Astrocyte (in vitro differentiated cells and primary cell): ENCODE measurements around the gene DAGLA. TPM values are rescaled to one million over a fixed set of nuclear protein-coding genes. Genes with fewer than 3 reads are reported as not detected.

Experiments
- DNase-seq: peaks from one replicate; pipeline ENCODE4 v3.0.0-alpha.2; 2010; ENCODE audit warnings: low read depth
- FAIRE-seq: peaks from 2 replicates; lab custom pipeline; 2011; peaks lifted over from hg19 to GRCh38; lab: Jason Lieb, UNC
- H2AFZ ChIP-seq: 2 replicates; pipeline ENCODE4 v1.6.0; 2012; ENCODE audit warnings: low read depth, low read length, inconsistent platforms
- H3K27ac ChIP-seq: 2 replicates; pipeline ENCODE4 v1.5.1; 2011; ENCODE audit warnings: low read depth, low read length, inconsistent platforms
- H3K27me3 ChIP-seq: 2 replicates; pipeline ENCODE4 v1.6.0; 2011; ENCODE audit warnings: low read length, inconsistent platforms; ENCODE audit not compliant: insufficient read depth
- H3K36me3 ChIP-seq: 2 replicates; pipeline ENCODE4 v1.5.1; 2011; ENCODE audit warnings: low read length, inconsistent platforms; ENCODE audit not compliant: insufficient read depth
- H3K4me1 ChIP-seq: 2 replicates; pipeline ENCODE4 v1.5.1; 2011; ENCODE audit warnings: low read length, inconsistent platforms; ENCODE audit not compliant: insufficient read depth
- H3K4me2 ChIP-seq: 2 replicates; pipeline ENCODE4 v1.6.0; 2012; ENCODE audit warnings: low read length, inconsistent platforms
- H3K4me3 ChIP-seq: 2 replicates; pipeline ENCODE4 v1.5.1; 2011; ENCODE audit warnings: low read depth, mild to moderate bottlenecking, low read length, inconsistent platforms; ENCODE audit not compliant: insufficient read depth
- H3K79me2 ChIP-seq: 2 replicates; pipeline ENCODE4 v1.6.0; 2012; ENCODE audit warnings: mild to moderate bottlenecking, low read length, inconsistent platforms; ENCODE audit not compliant: insufficient read depth
- H3K9ac ChIP-seq: 2 replicates; pipeline ENCODE4 v1.6.0; 2012; ENCODE audit warnings: mild to moderate bottlenecking, low read length, inconsistent platforms
- H3K9me3 ChIP-seq: 2 replicates; pipeline ENCODE4 v1.5.1; 2012; ENCODE audit warnings: low read depth, mild to moderate bottlenecking, low read length, inconsistent platforms; ENCODE audit not compliant: insufficient read depth
- H4K20me1 ChIP-seq: 2 replicates; pipeline ENCODE4 v1.6.0; 2012; ENCODE audit warnings: low read length, inconsistent platforms; ENCODE audit not compliant: insufficient read depth
- H3K27ac Mint-ChIP-seq: one replicate; pipeline ENCODE4 v1.8.0; 2021; ENCODE audit warnings: mild to moderate bottlenecking, mixed read lengths; ENCODE audit not compliant: unreplicated experiment
- H3K27me3 Mint-ChIP-seq: one replicate; pipeline ENCODE4 v1.8.0; 2021; ENCODE audit warnings: low read depth, mixed read lengths; ENCODE audit not compliant: unreplicated experiment
- H3K36me3 Mint-ChIP-seq: one replicate; pipeline ENCODE4 v1.8.0; 2021; ENCODE audit warnings: low read depth, mixed read lengths; ENCODE audit not compliant: unreplicated experiment
- H3K4me1 Mint-ChIP-seq: one replicate; pipeline ENCODE4 v1.8.0; 2021; ENCODE audit warnings: low read depth, mixed read lengths; ENCODE audit not compliant: unreplicated experiment
- H3K4me3 Mint-ChIP-seq: one replicate; pipeline ENCODE4 v1.8.0; 2021; ENCODE audit warnings: mild to moderate bottlenecking, moderate library complexity, mixed read lengths; ENCODE audit not compliant: unreplicated experiment
- H3K9me3 Mint-ChIP-seq: one replicate; pipeline ENCODE4 v1.8.0; 2021; ENCODE audit warnings: mild to moderate bottlenecking, mixed read lengths; ENCODE audit not compliant: unreplicated experiment
- CTCF ChIP-seq: IDR thresholded peaks from 2 replicates; pipeline ENCODE4 v1.5.1; 2011; ENCODE audit warnings: low read depth, mild to moderate bottlenecking, inconsistent platforms, low read length, moderate library complexity; ENCODE audit not compliant: insufficient read depth
- EZH2 ChIP-seq: IDR thresholded peaks from 2 replicates; pipeline ENCODE4 v1.6.1; 2012; ENCODE audit warnings: mild to moderate bottlenecking, low read length, inconsistent platforms; ENCODE audit not compliant: insufficient read depth
- total RNA-seq: library from RNA; stranded (reverse); gene quantifications from 2 replicates; pipeline ENCODE4 v1.2.1, GENCODE V29; 2021

The DAGLA gene
- total RNA-seq, 1 donor from 2014 or later = 5.5 TPM

GRCh38 chr11:61712846-61713245, 32.7 kb downstream of the DAGLA start:
- H3K27me3 Mint-ChIP-seq = peaks cover 37% of the 10 kb centered on the region
- Histone ChIP-seq H3K9ac (no peak overlapping the region), H3K27ac (no peak overlapping the region), H3K4me1 (peaks cover 11% of the 10 kb centered on the region), H2AFZ (no peak overlapping the region), H3K4me3 (no peak overlapping the region), H3K36me3 (no peaks in the 10 kb centered on the region), H3K9me3 (no peaks in the 10 kb centered on the region), H3K4me2 (no peak overlapping the region), H3K79me2 (peaks cover 4% of the 10 kb centered on the region), H3K27me3 (no peaks in the 10 kb centered on the region), H4K20me1 (peaks cover 19% of the 10 kb centered on the region)
- DNase-seq (no peak), FAIRE-seq (no peak)
- TF ChIP-seq CTCF (no peak), EZH2 (no peak)
- peaks cover 15% of the 10 kb centered on the region for H3K4me1 Mint-ChIP-seq
- no peaks in the 10 kb centered on the region for H3K9me3 Mint-ChIP-seq
- no peak overlapping the region for H3K27ac Mint-ChIP-seq
- no peak overlapping the region for H3K4me3 Mint-ChIP-seq
- no peaks in the 10 kb centered on the region for H3K36me3 Mint-ChIP-seq

GRCh38 chr11:61713464-61713863, 33.3 kb downstream of the DAGLA start:
- Histone ChIP-seq H3K79me2 (peaks cover 4% of the 10 kb centered on the region), H3K4me1 (peaks cover 17% of the 10 kb centered on the region), H2AFZ (no peak overlapping the region), H3K9ac (no peak overlapping the region), H3K9me3 (no peaks in the 10 kb centered on the region), H3K4me2 (no peak overlapping the region), H3K27me3 (no peaks in the 10 kb centered on the region), H4K20me1 (peaks cover 19% of the 10 kb centered on the region), H3K4me3 (no peak overlapping the region), H3K27ac (no peak overlapping the region), H3K36me3 (no peaks in the 10 kb centered on the region)
- no peak for DNase-seq
- TF ChIP-seq CTCF (no peak), EZH2 (no peak)
- no peaks in the 10 kb centered on the region for H3K9me3 Mint-ChIP-seq
- peaks cover 19% of the 10 kb centered on the region for H3K4me1 Mint-ChIP-seq
- FAIRE-seq = no peak
- H3K4me3 Mint-ChIP-seq = no peak overlapping the region
- no peak overlapping the region for H3K27ac Mint-ChIP-seq
- no peaks in the 10 kb centered on the region for H3K36me3 Mint-ChIP-seq
- H3K27me3 Mint-ChIP-seq = peaks cover 37% of the 10 kb centered on the region

- H3K4me3 Mint-ChIP-seq = no peak overlapping the region
- peak overlapping the region; percentile 78 for H3K27ac Mint-ChIP-seq
- H3K36me3 Mint-ChIP-seq = no peaks in the 10 kb centered on the region
- H3K4me1 ChIP-seq = peaks cover 20% of the 10 kb centered on the region
- no peak overlapping the region for H3K27ac ChIP-seq
- DNase-seq (no peak), FAIRE-seq (no peak)
- H2AFZ ChIP-seq = no peak overlapping the region
- H3K4me2 ChIP-seq = no peak overlapping the region
- TF ChIP-seq CTCF (no peak), EZH2 (no peak)
- H3K79me2 ChIP-seq = peaks cover 7% of the 10 kb centered on the region
- H3K36me3 ChIP-seq = no peaks in the 10 kb centered on the region
- no peaks in the 10 kb centered on the region for H3K9me3 Mint-ChIP-seq
- no peaks in the 10 kb centered on the region for H3K27me3 ChIP-seq
- H3K4me3 ChIP-seq = no peak overlapping the region
- H3K9me3 ChIP-seq = no peaks in the 10 kb centered on the region
- H3K9ac ChIP-seq = no peak overlapping the region
- H3K4me1 Mint-ChIP-seq = peaks cover 20% of the 10 kb centered on the region
- peaks cover 17% of the 10 kb centered on the region for H4K20me1 ChIP-seq
- H3K27me3 Mint-ChIP-seq = peaks cover 37% of the 10 kb centered on the region
These were observed 33.7 kb downstream of the DAGLA start for GRCh38 chr11:61713906-61714305.
